ENCODE results near the gene SHE.
"Not testable (repeated sequence)": the region's sequence is repeated elsewhere in the genome, so short reads cannot be mapped to it uniquely, and the experiment has no call there.

SHE gene

GRCh38 chr1:154502066-154502743, at the start of gene SHE, which contains the start of gene TDRD10:
SHE (minus strand) TSS chr1:154502412; CDS start chr1:154502026, 386 bp downstream.
TDRD10 (plus strand) TSS chr1:154502219; CDS start chr1:154506904, 4,685 bp downstream.
- no peak for DNase-seq (ENCODE audit: low spot score)

GRCh38 chr1:154551474-154551873, 49.3 kb upstream of the SHE start:
- no peak for DNase-seq (ENCODE audit: low spot score)

GRCh38 chr1:154550657-154551056, 48.4 kb upstream of the SHE start:
- no peak for DNase-seq (ENCODE audit: low spot score)

GRCh38 chr1:154550070-154550469, 47.9 kb upstream of the SHE start:
- no peak for DNase-seq (ENCODE audit: low spot score)

GRCh38 chr1:154549202-154549770, 47.1 kb upstream of the SHE start:
- DNase-seq (ENCODE audit: low spot score): peak; percentile 47

- peak; percentile 70 for DNase-seq (ENCODE audit: low spot score)
Measured at GRCh38 chr1:154548028-154548427, 45.8 kb upstream of the SHE start.

GRCh38 chr1:154547105-154547732, 45.0 kb upstream of the SHE start:
- no peak for DNase-seq (ENCODE audit: low spot score)

GRCh38 chr1:154546264-154547063, 44.3 kb upstream of the SHE start:
- DNase-seq (ENCODE audit: low spot score): peak; percentile 53

- DNase-seq (ENCODE audit: low spot score): no peak
Measured at GRCh38 chr1:154541231-154541630, 39.0 kb upstream of the SHE start.

- no peak for DNase-seq (ENCODE audit: low spot score)
Measured at GRCh38 chr1:154539486-154540483, 37.6 kb upstream of the SHE start.

- no peak for DNase-seq (ENCODE audit: low spot score)
Measured at GRCh38 chr1:154536570-154536969, 34.4 kb upstream of the SHE start.

- DNase-seq (ENCODE audit: low spot score): peak; percentile 37
Measured at GRCh38 chr1:154533952-154534844, 32.0 kb upstream of the SHE start.

- not testable (repeated sequence) for DNase-seq (ENCODE audit: low spot score)
Measured at GRCh38 chr1:154531950-154532349, 29.7 kb upstream of the SHE start.

- no peak for DNase-seq (ENCODE audit: low spot score)
Measured at GRCh38 chr1:154529308-154529707, 27.1 kb upstream of the SHE start.

- no peak for DNase-seq (ENCODE audit: low spot score)
Measured at GRCh38 chr1:154527192-154527591, 25.0 kb upstream of the SHE start.

GRCh38 chr1:154524881-154525280, 22.7 kb upstream of the SHE start:
- DNase-seq (ENCODE audit: low spot score): no peak

GRCh38 chr1:154521695-154522094, 19.5 kb upstream of the SHE start:
- DNase-seq (ENCODE audit: low spot score): no peak

GRCh38 chr1:154520333-154520732, 18.1 kb upstream of the SHE start:
- peak; percentile 61 for DNase-seq (ENCODE audit: low spot score)

GRCh38 chr1:154519591-154519991, 17.4 kb upstream of the SHE start:
- peak; percentile 32 for DNase-seq (ENCODE audit: low spot score)

- no peak for DNase-seq (ENCODE audit: low spot score)
Measured at GRCh38 chr1:154517661-154518060, 15.4 kb upstream of the SHE start.
